ENCODE data around the gene VMAC. TPM values are rescaled to one million over a fixed set of nuclear protein-coding genes. Genes with fewer than 3 reads are reported as not detected.
A peak's percentile ranks its signal among the peaks of the same experiment; 100 is the strongest.

The VMAC gene
- total RNA-seq, 2 donors from 2014 or later: 4.4 to 6.7 TPM

DNA sequence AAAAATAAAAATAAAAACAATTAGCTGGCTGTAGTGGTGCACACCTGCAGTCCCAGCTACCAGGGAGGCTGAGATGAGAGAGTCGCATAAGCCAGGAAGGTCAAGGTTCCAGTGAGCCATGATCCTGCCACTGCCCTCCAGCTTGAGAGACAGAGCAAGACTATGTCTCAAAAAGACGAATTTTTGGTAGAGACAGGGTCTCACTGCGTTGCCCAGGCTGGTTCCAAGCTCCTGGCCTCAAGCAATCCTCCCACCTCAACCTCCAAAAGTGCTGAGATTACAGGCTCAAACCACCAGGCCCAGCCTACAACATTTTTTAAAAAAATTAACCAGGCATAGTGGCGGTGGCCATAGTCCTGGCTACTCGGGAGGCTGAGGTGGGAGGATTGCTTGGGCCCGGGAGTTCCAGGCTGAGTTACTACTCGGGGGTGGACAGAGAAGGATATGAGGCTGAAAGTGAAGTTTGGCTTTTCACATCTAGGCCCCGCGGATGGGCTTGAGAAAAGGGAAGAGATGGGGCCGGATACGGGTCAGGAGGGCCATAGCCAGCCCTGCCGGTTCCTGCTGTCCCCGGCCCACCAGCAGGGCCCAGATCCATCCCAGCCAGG, 11.3 kb upstream of the VMAC start:
- Mint-ChIP-seq H3K27me3 (peaks cover 0 to 6% of the 10 kb centered on the region in 2 donors), H3K4me1 (ENCODE audit: low read depth in 2 of 2) (peaks cover 0 to 3% of the 10 kb centered on the region in 2 donors), H3K36me3 (no peaks in the 10 kb centered on the region), H3K4me3 (no peak overlapping the region), H3K27ac (no peak overlapping the region), H3K9me3 (no peaks in the 10 kb centered on the region)
- ATAC-seq (no peak), DNase-seq (ENCODE audit: low spot score) (no peak)

DNA sequence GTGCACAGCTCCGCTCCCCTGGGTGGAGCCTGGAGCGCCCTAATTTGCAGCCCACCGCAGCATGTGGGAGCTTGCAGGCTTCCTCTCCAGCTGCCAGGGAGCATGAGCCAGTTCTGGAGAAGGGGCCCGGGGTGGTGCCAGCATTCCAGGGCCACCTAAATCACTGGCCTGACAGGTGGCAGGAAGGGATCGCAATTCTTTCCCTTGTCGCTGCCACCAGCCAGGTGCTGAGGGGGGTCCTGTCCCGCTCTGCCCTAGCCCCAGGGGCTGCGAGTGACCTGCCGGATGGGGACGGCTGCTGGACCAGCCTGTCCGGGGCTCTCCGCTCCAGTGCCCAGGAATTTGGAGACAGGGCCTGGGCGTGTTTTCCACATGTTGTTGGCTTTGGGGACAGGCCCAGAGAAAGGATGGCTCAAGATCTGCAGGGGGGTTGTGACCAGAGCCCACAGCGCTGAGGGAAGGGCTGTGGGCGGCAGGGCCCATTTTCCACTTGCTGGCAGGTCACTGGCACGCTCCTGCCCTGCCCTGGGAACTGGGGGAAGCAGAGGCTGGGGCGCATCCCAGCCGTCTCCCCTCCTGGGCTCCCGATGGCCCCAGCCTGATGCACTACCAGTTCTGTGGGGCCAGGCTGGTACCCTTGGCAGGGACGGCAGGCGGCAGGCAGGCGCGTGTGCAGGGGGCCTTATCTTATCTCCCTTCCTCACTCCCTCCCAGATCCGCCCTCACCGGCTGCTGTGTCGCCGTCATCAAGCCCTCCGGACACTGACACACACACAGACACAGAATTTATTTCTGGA, 10.6 kb upstream of the VMAC start:
- H3K4me3 Mint-ChIP-seq: no peak overlapping the region

DNA sequence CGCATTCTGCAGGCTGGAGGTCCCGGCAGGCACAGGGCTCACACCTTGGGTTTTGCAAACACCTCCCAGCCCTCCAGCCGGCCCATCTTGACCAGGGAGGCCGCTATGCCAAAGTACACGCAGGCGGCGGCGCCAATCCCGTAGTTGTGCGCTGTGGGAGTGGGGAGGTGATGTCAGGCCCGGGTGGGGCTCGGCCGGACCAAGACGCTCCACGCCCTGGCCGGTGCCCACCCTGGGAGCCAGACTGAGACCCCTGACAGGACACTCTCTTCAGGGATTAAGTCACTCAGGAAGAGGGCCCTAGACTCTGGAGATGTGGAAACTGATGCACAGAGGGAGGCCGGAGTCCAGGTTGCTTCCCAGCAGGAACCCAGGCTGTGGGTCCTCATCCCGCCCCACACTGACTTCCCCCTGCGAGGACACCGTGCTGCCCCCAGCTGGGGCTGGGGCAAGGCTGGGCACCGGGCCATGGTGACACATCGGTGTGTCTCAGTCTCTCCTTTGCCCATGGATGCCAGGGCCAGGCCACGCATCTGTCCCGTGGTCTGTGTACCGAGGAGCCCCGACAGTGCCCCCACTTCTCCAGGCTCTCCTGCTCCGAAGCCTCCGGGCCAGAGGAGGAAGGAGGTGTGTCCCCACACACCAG, 9.8 kb upstream of the VMAC start:
- Mint-ChIP-seq H3K36me3 (no peaks in the 10 kb centered on the region), H3K27me3 (peaks cover 0 to under 1% of the 10 kb centered on the region in 2 donors), H3K4me3 (no peak overlapping the region), H3K9me3 (no peaks in the 10 kb centered on the region), H3K27ac (no peak overlapping the region), H3K4me1 (ENCODE audit: low read depth in 2 of 2) (peaks cover 0 to 3% of the 10 kb centered on the region in 2 donors)
- no peak for ATAC-seq
- no peak for DNase-seq (ENCODE audit: low spot score)

More for the DNA sequence above, 10.6 kb upstream of the VMAC start:
- no peaks in the 10 kb centered on the region for H3K36me3 Mint-ChIP-seq
- ATAC-seq (no peak), DNase-seq (ENCODE audit: low spot score) (no peak)
- no peaks in the 10 kb centered on the region for H3K9me3 Mint-ChIP-seq
- peaks cover 0 to 6% of the 10 kb centered on the region in 2 donors for H3K27me3 Mint-ChIP-seq
- H3K27ac Mint-ChIP-seq: no peak overlapping the region
- H3K4me1 Mint-ChIP-seq (ENCODE audit: low read depth in 2 of 2): peaks cover 0 to 3% of the 10 kb centered on the region in 2 donors

DNA sequence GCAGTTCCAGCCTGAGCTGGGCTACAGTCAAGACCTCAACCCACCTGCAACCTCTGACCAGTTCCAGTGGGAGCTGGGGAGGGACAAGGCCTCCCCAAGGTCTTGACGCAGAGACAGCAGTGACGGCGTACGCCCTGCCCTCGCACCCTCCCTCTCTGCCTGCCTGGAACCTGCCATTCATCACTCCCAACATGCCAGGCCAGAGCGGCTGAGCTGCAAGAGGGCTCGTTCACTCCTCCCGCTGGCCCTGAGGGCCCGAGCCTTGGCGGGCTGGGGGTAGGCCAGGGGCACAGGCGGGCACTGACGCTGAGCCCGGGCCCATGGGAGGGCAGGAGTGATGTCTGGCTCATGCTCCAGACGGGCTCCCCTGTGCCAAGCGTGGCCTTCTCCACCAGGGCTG, 9.3 kb upstream of the VMAC start:
- DNase-seq (ENCODE audit: low spot score) (no peak), ATAC-seq (no peak)
- H3K9me3 Mint-ChIP-seq: no peaks in the 10 kb centered on the region
- H3K27ac Mint-ChIP-seq: no peak overlapping the region
- H3K36me3 Mint-ChIP-seq: no peaks in the 10 kb centered on the region
- H3K4me3 Mint-ChIP-seq: no peak overlapping the region
- peaks cover 0 to 7% of the 10 kb centered on the region in 2 donors for H3K4me1 Mint-ChIP-seq (ENCODE audit: low read depth in 2 of 2)
- H3K27me3 Mint-ChIP-seq: no peaks in the 10 kb centered on the region

DNA sequence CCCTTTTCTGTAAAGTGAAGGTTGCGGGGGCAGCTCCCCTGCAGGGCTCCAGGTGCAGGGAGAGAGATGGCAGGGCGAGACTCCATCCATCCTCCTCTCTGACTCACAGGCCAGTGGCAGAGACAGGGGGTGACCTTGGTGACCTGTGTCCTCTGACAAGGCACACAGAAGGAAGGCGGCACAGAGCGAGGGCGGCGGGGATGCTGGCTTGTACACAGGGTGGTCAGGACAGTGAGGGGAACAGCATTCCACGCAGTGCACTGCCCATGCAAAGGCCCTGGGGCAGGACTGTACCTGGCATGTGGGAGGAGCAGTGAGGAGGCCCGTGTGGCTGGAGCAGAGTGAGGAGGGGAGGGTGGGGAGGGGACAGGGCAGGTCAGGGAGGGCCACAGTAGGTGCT, 8.8 kb upstream of the VMAC start:
- Mint-ChIP-seq H3K27me3 (no peaks in the 10 kb centered on the region), H3K9me3 (no peaks in the 10 kb centered on the region), H3K4me1 (ENCODE audit: low read depth in 2 of 2) (peaks cover under 1 to 7% of the 10 kb centered on the region in 2 donors), H3K4me3 (no peak overlapping the region), H3K36me3 (no peaks in the 10 kb centered on the region), H3K27ac (no peak overlapping the region)
- DNase-seq (ENCODE audit: low spot score): no peak
- no peak for ATAC-seq

DNA sequence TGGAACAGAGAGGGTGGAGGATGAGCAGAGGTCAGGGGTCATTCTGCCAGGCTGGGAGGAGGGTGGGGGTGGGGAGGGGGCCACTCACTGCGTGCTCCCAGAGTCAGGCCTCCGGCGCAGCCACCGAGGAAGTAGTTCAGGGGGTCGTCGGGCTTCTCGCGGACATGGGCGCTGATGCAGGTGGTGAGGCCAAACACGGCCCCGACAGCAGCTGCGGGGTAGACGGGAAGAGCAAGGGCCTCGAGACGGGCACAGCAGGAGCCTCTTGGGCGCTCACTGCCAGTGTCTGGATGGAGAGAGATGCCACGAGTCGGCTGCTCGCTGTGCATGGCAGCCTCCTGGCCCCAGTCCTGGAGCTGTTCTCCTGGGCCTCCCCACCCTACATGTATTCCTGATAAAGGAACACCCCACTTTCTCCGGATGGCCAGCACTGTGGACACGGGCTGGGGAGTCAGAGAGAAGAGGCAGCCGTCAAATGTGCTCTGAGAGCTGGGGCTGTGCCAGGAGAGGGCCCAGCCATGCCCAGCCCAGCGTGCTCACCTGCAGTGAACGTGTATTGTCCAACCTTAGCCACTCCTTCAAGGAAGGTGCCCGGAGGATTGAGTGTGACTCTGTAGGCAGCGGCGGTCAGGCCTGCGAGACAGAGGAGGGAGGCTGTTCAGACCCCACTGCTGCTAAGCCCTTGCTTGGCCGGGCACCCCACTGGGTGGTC, 8.2 kb upstream of the VMAC start:
- DNase-seq (ENCODE audit: low spot score): no peak
- Mint-ChIP-seq H3K9me3 (no peaks in the 10 kb centered on the region), H3K36me3 (no peaks in the 10 kb centered on the region), H3K4me1 (ENCODE audit: low read depth in 2 of 2) (peaks cover 5 to 11% of the 10 kb centered on the region in 2 donors), H3K4me3 (no peak overlapping the region), H3K27me3 (no peaks in the 10 kb centered on the region), H3K27ac (no peak overlapping the region)
- no peak for ATAC-seq

DNA sequence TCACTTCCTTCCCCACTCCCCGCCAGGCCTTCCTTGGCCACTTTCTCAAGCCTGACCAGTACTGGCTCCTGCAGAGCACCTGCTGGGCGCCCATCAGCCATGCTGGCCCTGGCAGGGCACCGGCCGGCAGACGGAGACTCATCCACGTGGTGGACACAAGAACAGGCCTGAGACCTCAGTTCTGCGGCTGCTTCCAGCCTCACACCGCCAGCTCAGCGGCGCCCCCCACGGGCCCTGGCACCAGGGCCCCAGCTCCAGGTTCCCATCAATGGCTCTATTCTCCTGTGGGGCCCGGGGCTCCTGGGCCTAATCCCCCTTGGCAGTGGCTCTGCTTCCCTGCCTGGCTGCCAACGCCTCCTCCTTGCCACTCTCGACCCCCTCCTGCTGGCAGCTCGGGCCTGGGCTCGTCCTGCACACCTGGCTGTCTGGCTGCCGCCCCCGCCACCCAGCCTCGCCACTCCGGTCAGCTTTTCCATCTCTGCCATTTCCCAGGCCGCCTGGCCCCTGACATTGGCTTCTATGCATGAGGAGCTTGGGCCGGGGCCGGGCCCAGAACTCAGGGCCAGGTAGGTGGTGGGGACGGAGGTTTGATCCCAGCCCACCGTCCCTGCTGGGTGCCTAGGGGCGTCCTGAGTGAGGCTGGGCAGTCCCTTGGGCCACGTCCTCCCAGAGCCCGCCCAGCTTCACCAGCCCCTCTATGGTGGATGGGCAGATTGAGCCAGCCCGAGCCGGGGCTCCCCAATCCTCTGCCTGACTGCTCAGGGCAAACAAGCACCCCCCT, 7.3 kb upstream of the VMAC start:
- ATAC-seq (peak in 1 of 2 donors; percentile 7), DNase-seq (ENCODE audit: low spot score) (no peak)
- no peaks in the 10 kb centered on the region for H3K36me3 Mint-ChIP-seq
- no peak overlapping the region for H3K4me3 Mint-ChIP-seq
- H3K27me3 Mint-ChIP-seq: no peaks in the 10 kb centered on the region
- no peaks in the 10 kb centered on the region for H3K9me3 Mint-ChIP-seq
- peaks cover 5 to 8% of the 10 kb centered on the region in 2 donors for H3K4me1 Mint-ChIP-seq (ENCODE audit: low read depth in 2 of 2)
- H3K27ac Mint-ChIP-seq: no peak overlapping the region

DNA sequence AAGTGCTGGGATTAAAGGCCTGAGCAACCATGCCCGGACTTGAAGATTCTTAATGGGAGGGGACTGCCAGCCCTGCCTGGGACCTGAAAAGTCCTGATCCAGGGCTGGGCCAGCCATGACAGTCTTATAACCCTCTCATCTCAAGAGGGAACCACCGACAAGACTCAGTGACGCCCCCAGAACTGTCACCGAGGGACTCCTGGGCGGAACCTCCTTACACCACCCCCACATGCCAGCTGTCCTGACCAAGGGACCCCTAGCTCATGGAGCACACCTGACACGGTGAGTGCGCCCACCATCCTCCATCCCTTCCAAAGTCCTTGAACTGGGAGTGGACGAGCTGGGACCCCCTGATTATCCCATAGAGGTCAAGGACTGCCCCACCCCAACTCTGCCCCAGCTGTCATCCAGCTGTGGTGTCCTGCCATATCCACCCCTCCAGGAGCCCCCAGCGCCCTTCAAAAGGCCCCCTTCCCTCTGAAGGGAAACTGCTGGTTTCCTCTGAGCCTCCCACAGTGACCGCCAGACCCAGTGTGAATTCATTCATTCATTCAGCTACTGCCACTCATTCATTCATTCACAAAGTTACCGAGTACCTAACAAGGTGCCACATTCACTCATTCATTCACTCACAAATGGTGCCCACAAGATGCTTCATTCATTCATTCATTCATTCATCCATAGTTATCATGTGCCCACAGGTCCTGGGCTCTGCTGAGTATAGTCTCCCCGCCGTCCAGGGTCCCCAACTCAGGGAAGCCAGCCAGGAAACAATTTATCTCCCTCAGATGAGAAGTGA, 4.7 kb upstream of the VMAC start:
- no peaks in the 10 kb centered on the region for H3K27me3 Mint-ChIP-seq
- no peaks in the 10 kb centered on the region for H3K9me3 Mint-ChIP-seq
- no peak overlapping the region for H3K4me3 Mint-ChIP-seq
- DNase-seq (ENCODE audit: low spot score): no peak
- H3K4me1 Mint-ChIP-seq (ENCODE audit: low read depth in 2 of 2): peaks cover 17 to 18% of the 10 kb centered on the region in 2 donors
- H3K36me3 Mint-ChIP-seq: no peaks in the 10 kb centered on the region
- no peak overlapping the region for H3K27ac Mint-ChIP-seq
- no peak for ATAC-seq

DNA sequence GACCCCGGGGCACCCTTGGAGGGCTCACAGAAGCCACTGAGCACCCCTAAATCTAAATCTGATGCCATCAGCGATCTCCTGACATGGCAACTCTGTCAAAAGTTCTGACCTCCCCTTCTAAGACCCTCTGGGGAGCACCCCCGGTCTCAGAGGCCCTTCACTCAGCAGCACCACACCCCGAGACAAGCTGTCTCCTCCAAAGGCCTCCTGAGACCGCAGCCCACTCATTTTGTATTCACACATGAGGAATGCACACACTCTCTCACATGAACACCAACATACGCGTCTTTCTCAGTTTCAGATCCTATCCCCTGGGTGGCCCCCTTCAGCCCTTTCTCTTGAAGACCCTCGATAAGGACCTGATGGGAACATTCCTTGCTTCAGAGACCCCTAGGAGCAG, 3.7 kb upstream of the VMAC start:
- H3K9me3 Mint-ChIP-seq: no peaks in the 10 kb centered on the region
- ATAC-seq: no peak
- DNase-seq (ENCODE audit: low spot score): no peak
- no peaks in the 10 kb centered on the region for H3K27me3 Mint-ChIP-seq
- H3K4me3 Mint-ChIP-seq: no peak overlapping the region
- H3K27ac Mint-ChIP-seq: no peak overlapping the region
- peaks cover 17 to 18% of the 10 kb centered on the region in 2 donors for H3K4me1 Mint-ChIP-seq (ENCODE audit: low read depth in 2 of 2)
- no peaks in the 10 kb centered on the region for H3K36me3 Mint-ChIP-seq

DNA sequence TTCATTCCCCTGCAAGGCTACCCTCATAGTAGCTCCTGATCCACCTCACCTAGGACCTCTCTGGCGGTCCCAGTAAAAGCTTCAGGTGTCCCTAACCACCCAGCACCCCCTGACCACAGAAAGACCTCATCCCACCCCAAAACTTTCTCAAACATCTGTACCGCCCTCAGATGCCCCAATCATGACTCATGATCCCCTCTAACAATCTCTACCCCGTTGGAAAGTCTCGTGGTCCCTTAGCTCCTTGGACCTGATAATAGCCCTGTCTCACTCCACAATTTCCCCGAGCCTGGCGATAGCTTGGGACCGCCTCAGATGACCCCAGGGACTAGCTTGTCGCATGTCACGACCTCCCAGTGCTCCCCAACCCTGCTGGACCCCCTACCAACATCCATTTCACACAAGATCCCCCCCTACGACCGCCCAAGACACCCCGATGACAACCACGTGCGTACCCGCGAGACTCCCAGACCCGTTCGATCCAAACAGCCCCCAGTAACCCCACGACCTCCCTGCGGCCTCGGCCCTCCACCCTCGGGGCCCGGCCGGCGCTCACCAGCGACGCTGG, 1.5 kb upstream of the VMAC start:
- H3K36me3 Mint-ChIP-seq: no peaks in the 10 kb centered on the region
- H3K9me3 Mint-ChIP-seq: no peaks in the 10 kb centered on the region
- ATAC-seq (no peak), DNase-seq (ENCODE audit: low spot score) (no peak)
- H3K4me3 Mint-ChIP-seq: peak overlapping the region; percentile 95
- peaks cover 23% of the 10 kb centered on the region in 2 donors for H3K4me1 Mint-ChIP-seq (ENCODE audit: low read depth in 2 of 2)
- no peaks in the 10 kb centered on the region for H3K27me3 Mint-ChIP-seq
- H3K27ac Mint-ChIP-seq: peak overlapping the region; percentile 96 to 97

DNA sequence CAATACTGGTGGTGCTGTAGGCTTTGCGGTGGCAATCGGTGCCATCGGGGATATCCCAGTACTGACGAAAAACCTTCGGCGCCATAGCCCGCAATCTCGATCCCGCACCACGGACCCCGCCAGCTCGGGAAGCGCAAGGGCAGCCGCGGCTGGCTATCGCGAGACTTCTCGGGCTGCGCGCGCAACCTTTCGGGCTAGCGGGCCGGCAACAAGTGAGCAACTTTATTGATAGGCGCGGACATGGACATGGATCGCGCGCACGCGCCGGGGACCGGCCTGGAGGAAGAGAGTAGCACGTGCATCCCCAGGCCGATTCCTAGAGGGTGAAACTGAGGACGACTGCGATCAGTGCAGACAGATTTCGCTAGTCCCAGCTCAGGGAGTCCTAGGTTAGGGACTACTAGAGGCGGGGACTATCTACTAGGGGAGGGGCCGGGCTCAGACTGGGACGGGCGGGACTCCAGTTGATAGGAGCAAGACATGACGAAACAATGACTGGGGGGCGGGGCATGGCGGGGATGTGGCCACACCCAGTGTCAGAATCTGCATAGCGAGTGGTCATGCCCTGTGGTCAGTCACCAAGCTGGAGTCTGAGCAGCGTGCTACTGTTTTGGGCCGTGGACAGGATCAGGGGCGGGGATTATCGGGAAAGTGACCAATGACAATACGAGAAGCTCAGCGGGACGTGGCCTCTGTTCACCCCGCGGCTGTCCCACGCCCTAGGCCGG, 884 bp upstream of the VMAC start, which contains the start of gene NDUFA11:
Gene NDUFA11, minus strand, starts transcription at position 167 of the 728 bp plus-strand sequence. Its CDS starts 82 bp downstream, at position 85.
- Mint-ChIP-seq H3K4me1 (ENCODE audit: low read depth in 2 of 2) (peaks cover 23% of the 10 kb centered on the region in 2 donors), H3K27ac (peak within 1 kb of the TSS; percentile 96 to 97), H3K36me3 (no peaks in the 10 kb centered on the region), H3K27me3 (no peaks in the 10 kb centered on the region), H3K9me3 (no peaks in the 10 kb centered on the region), H3K4me3 (peak within 1 kb of the TSS; percentile 95)
- ATAC-seq: peak; percentile 50 to 72
- DNase-seq (ENCODE audit: low spot score): peak; percentile 98

Measured in natural killer cell treated with Interleukin-12 subunit alpha and Interleukin-12 subunit beta and Interleukin-15 and Interleukin-18, amount 100 ng/mL, for 72 hours (primary cell).